ENCODE measurements around the gene HEMK1.

DNA sequence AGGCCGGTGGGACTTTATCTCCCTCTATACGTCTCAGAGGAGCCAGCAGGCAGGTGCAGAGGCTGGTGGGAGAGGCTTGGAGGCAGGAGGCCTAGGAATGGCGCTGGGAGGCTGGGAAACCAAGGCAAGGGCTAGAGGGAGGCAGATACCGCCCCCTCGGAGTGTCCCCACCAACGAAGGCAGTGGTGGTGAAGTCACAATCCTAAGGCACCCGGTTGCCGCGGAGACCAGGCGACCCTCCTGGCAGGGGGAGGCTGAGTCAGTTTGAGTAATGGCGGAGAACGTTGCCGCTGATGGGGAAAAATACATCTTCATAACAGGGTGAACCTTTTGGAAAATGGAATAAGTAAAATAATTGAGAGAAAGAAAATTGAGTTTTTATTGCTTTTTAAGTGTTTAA is 36.0 kb upstream of the HEMK1 start:
- TF ChIP-seq POLR2AphosphoS5 (IDR thresholded peaks at IDR 0.05), result no peak
- TF ChIP-seq, protein P1, sequence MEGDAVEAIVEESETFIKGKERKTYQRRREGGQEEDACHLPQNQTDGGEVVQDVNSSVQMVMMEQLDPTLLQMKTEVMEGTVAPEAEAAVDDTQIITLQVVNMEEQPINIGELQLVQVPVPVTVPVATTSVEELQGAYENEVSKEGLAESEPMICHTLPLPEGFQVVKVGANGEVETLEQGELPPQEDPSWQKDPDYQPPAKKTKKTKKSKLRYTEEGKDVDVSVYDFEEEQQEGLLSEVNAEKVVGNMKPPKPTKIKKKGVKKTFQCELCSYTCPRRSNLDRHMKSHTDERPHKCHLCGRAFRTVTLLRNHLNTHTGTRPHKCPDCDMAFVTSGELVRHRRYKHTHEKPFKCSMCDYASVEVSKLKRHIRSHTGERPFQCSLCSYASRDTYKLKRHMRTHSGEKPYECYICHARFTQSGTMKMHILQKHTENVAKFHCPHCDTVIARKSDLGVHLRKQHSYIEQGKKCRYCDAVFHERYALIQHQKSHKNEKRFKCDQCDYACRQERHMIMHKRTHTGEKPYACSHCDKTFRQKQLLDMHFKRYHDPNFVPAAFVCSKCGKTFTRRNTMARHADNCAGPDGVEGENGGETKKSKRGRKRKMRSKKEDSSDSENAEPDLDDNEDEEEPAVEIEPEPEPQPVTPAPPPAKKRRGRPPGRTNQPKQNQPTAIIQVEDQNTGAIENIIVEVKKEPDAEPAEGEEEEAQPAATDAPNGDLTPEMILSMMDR (IDR thresholded peaks at IDR 0.05), result no peak

Measured in breast epithelium (tissue), 3 donors.